ENCODE measurements around the gene CMPK2.

- TF ChIP-seq CTCF (IDR thresholded peaks at IDR 0.05) (no peak), POLR2A (IDR thresholded peaks at IDR 0.05) (no peak)
Observed at GRCh38 chr2:6885551-6885950, 19.8 kb upstream of the CMPK2 start.
